HG02943 (cell line): Measurements from ENCODE around the gene NAA40.

Experiments used
- ATAC-seq: cut with Tn5 transposase; IDR thresholded peaks from one replicate; pipeline ENCODE4 v1.9.1; 2021; ENCODE audit warnings: mild to moderate bottlenecking, low read depth, moderate library complexity; ENCODE audit not compliant: unreplicated experiment

The NAA40 gene

GRCh38 chr11:63912678-63913077 lies 26.1 kb upstream of the NAA40 start:
- ATAC-seq = no peak

- no peak for ATAC-seq
Measured at GRCh38 chr11:63913866-63914830, 24.7 kb upstream of the NAA40 start.

GRCh38 chr11:63914896-63915691 lies 23.7 kb upstream of the NAA40 start:
- no peak for ATAC-seq

DNA sequence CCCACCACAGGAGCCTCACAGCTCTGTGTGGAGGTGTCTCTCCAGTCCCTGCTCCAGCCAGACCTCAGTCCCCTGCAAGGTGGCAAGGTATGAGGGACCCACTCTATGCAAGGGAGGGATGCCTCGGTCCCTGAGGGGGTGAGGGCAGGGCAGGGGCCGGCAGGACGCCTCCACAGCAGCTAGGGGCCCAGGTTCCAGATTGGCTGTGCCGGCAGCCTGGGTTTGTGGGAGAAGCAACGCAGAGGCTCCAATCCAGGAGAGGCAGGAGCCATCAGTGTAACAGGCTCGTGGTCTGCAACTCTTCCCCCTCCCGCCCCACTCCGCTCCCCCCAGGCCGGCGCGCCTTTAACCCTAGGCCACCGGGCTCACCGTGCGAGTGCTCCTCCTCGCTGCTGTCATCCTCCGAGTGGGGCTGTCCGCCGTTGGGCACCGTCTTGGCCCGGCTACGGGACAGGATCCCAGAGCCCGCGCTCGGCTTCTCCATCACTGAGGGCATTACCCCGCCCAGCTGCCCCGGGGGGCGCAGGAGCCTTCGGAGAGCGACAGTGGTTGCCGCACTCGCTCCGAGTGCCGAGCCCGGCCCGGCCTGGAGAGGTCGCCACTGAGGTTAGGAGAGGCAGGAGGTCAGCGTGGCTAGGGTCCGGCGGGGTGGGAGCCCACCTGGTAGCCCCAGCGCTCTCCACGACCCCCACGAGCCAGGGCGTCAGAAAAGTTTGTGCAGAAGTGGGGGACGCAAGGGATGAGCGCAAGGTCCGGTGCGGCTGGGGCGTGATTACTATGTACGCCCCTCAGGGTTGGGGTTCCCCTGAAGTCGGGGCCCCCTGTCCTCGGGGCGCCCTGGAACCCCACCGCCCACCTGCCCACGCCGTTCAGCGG lies 22.6 kb upstream of the NAA40 start:
- ATAC-seq = no peak

- ATAC-seq = no peak
Measured at GRCh38 chr11:63916837-63917691, 21.7 kb upstream of the NAA40 start, which contains the start of gene RCOR2. RCOR2 (minus strand) TSS chr11:63917164; CDS start chr11:63916456, 708 bp downstream.

GRCh38 chr11:63917692-63918506 lies 20.9 kb upstream of the NAA40 start:
- ATAC-seq = no peak

DNA sequence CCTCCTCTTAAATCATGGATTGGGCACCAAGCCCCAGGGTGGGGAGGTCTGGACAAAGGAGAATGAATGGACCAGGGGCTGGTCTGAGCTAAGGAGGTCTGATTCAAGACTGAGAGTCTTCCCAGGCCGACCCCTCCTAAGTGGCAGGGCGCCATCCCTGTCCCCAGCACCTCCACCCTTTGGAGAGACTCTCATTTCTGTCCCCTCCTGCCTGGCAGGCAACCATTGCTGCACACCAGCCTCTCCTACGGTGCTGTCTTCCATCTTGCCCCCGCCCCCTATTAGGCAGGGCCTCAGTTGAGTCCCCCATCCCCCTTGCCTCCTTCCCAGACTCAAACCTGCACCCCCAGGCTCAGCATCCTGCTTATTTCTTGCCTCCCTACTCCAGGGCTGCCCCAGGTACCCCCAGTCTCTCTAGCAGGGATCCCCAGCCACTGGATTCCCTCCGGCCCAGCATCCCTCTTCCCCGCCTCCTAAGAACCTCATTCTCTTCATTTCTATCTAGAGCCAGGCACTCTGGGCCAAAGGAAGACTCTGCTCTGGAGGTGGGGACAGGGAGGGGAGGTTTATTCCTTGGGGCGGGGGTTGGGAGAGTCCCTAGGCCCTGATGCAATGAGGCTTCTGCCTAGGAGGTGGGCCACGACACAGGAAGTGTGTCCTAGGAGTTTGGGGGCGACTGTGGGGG lies 20.2 kb upstream of the NAA40 start:
- no peak for ATAC-seq

DNA sequence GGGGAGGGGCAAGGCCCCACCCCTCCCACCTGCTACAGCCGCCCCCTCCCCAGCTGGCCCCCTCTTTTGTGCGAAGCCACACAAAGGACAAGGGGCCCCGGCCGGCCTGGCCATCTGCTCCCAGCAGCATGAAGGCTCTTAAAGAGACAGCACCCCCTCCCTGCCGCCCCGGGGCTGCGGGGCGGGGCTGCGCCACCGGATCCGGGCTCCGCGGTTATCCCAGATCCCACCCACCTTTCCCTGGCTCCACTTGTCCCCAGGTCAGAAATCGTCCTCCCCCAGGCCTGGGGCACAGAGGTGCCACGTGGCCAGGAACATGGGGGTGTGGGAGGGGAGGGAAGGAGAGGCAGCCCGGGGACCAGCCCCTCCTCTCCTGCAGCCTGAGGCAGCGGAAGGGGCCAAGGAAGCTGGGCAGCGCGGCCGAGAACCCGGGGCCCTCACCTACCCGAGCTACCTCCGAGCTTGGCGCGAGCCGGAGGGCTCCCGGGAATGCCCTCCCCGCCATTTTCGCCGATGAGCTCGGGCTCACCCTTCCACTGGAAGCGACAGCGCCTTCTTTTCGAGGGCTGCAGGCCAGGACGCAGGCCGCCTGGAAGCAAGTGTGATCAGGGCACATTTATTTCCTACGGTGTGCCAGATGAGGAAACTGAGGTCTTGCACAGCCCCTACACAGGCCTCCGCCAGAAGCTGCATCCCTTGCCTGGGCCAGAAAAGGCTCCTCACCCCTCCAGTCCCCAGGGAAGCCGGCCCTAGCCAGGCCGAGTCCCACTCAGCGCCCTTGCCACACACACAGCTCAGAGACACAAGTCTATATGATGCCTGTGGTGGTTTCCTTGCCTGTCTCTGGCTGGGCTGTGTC lies 19.3 kb upstream of the NAA40 start:
- no peak for ATAC-seq

- no peak for ATAC-seq
Measured at GRCh38 chr11:63920126-63920938, 18.5 kb upstream of the NAA40 start.

GRCh38 chr11:63920939-63921417 lies 17.8 kb upstream of the NAA40 start:
- ATAC-seq = no peak

DNA sequence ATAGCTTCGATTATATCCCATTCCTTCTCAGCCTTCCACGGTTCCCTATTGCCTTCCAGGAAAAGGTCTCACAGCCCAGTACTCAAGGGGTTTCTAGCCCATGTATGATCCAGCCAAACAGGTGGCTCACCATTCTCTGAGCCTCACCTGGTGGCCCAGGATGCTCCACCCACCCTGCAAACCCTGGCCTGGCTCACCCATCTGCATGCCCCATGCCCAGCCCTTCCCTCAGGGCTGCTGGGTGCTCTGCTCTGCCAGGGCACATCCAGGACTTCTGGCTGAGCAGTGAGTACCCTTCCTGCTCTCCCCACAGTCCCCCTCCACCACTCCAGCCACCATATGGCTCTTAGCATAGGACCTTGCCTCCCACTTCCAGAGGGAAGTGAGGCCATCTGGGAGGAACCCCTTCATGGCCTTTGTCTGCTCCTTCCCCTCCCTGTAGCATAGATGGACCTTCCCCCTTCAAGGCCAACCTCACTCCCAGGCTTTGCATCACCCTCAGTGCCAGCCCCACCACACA lies 16.1 kb upstream of the NAA40 start:
- ATAC-seq = no peak

GRCh38 chr11:63923319-63923718 lies 15.5 kb upstream of the NAA40 start:
- ATAC-seq = no peak

- ATAC-seq = no peak
Measured at GRCh38 chr11:63929616-63930015, 9.2 kb upstream of the NAA40 start.

GRCh38 chr11:63931045-63931444 lies 7.8 kb upstream of the NAA40 start:
- no peak for ATAC-seq

DNA sequence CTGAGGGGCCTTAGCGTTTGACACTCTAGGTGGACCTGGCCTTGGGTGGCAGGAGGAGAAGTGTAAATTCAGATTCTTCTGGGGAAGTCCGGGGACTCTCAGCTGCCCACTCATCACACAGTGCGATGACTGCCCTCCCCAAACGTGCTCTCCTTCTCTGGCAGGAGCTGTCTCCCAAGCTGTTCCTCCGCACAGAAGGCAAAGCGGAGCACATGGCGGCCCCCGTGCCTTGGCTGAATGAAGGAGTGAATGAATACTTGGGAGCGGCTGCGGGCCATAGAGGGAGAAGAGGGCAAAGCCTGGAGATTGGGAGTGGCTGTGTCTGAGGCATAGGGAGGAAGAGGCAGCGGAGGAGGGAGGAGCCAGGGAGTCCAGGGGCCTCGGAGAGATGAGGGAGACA lies 6.9 kb upstream of the NAA40 start:
- ATAC-seq = no peak

- no peak for ATAC-seq
Measured at GRCh38 chr11:63933459-63933858, 5.3 kb upstream of the NAA40 start.
